Hepatocyte (in vitro differentiated cells): Measurements from ENCODE around the gene FA2H. TPM values are rescaled to one million over a fixed set of nuclear protein-coding genes. Genes with fewer than 3 reads are reported as not detected.

Experiments
- DNase-seq: peaks from one replicate; pipeline ENCODE4 v3.0.0-alpha.2; 2016; ENCODE audit warnings: low spot score
- H2AFZ ChIP-seq: fragments of 200-600 bp; sonication (generic); 2 replicates; pipeline ENCODE4 v1.6.0; 2016; ENCODE audit warnings: antibody characterized with exemption, mild to moderate bottlenecking
- H3K27ac ChIP-seq: fragments of 200-600 bp; sonication (generic); 2 replicates; pipeline ENCODE4 v1.5.1; 2016; ENCODE audit warnings: mild to moderate bottlenecking
- H3K27me3 ChIP-seq: fragments of 200-600 bp; sonication (generic); 2 replicates; pipeline ENCODE4 v1.6.1; 2016
- H3K36me3 ChIP-seq: fragments of 200-600 bp; sonication (generic); replicated peaks from 2 replicates; pipeline ENCODE4 v1.5.1; 2016; ENCODE audit warnings: low read depth; ENCODE audit not compliant: insufficient read depth
- H3K4me1 ChIP-seq: fragments of 200-600 bp; sonication (generic); 2 replicates; pipeline ENCODE4 v1.5.1; 2016; ENCODE audit warnings: mild to moderate bottlenecking, moderate library complexity; ENCODE audit not compliant: insufficient read depth
- H3K4me2 ChIP-seq: fragments of 200-600 bp; sonication (generic); 2 replicates; pipeline ENCODE4 v1.6.0; 2016
- H3K4me3 ChIP-seq: fragments of 200-600 bp; sonication (generic); 2 replicates; pipeline ENCODE4 v1.5.1; 2016; ENCODE audit warnings: mild to moderate bottlenecking
- H3K79me2 ChIP-seq: fragments of 200-600 bp; sonication (generic); 2 replicates; pipeline ENCODE4 v1.6.0; 2017; ENCODE audit warnings: mild to moderate bottlenecking
- H3K9me2 ChIP-seq: fragments of 200-600 bp; sonication (generic); replicated peaks from 2 replicates; pipeline ENCODE4 v1.6.0; 2017; ENCODE audit warnings: mild to moderate bottlenecking; ENCODE audit not compliant: insufficient read depth
- H3K9me3 ChIP-seq: fragments of 200-600 bp; sonication (generic); 2 replicates; pipeline ENCODE4 v1.5.1; 2016; ENCODE audit warnings: low read depth, mild to moderate bottlenecking
- H4K20me1 ChIP-seq: fragments of 200-600 bp; sonication (generic); 2 replicates; pipeline ENCODE4 v1.6.0; 2016; ENCODE audit warnings: mild to moderate bottlenecking; ENCODE audit not compliant: insufficient read depth, poor library complexity, severe bottlenecking
- CTCF ChIP-seq: fragments of 200-600 bp; sonication (generic); IDR thresholded peaks from 2 replicates; pipeline ENCODE4 v1.5.1; 2016; ENCODE audit warnings: antibody characterized with exemption, mild to moderate bottlenecking; ENCODE audit not compliant: poor library complexity
- EZH2 ChIP-seq: fragments of 200-600 bp; sonication (generic); IDR thresholded peaks from 2 replicates; pipeline ENCODE4 v1.6.1; 2016; ENCODE audit warnings: antibody characterized with exemption, mild to moderate bottlenecking, borderline replicate concordance
- EZH2phosphoT487 ChIP-seq: fragments of 200-600 bp; sonication (generic); IDR thresholded peaks from one replicate; pipeline ENCODE4 v1.6.1; 2018; ENCODE audit warnings: antibody characterized with exemption, mild to moderate bottlenecking, low read depth, moderate library complexity; ENCODE audit not compliant: unreplicated experiment, severe bottlenecking
- WGBS: methylation state at CpG from one replicate; pipeline ENCODE4 v1.1.6; 2016; ENCODE audit warnings: low lambda C conversion rate; ENCODE audit errors: missing lambda C conversion rate; 5-methylcytosine and 5-hydroxymethylcytosine counted together
- polyA plus RNA-seq: library from polyadenylated mRNA; unstranded; fragments of >200 nt; fragmentation: Nextera tagmentation; extraction: Ambion mirVana; gene quantifications from 2 replicates; pipeline ENCODE4 v1.2.1, GENCODE V29; 2016
- total RNA-seq: library from RNA; depleted of rRNA; stranded (reverse); fragments of >200 nt; gene quantifications from 2 replicates; pipeline ENCODE4 v1.2.3, GENCODE V29; 2014

FA2H gene
- total and polyA plus RNA-seq, 2 experiments from 2014 or later = 2.1 to 7.8 TPM

GRCh38 chr16:74710401-74710800, 64.2 kb downstream of the FA2H start:
- Histone ChIP-seq H3K27me3 (no peaks in the 10 kb centered on the region), H3K4me2 (no peak overlapping the region), H3K9me3 (no peaks in the 10 kb centered on the region), H4K20me1 (no peaks in the 10 kb centered on the region), H2AFZ (no peak overlapping the region), H3K27ac (no peak overlapping the region), H3K4me1 (no peaks in the 10 kb centered on the region), H3K4me3 (no peak overlapping the region), H3K36me3 (no peaks in the 10 kb centered on the region), H3K79me2 (no peaks in the 10 kb centered on the region), H3K9me2 (no peaks in the 10 kb centered on the region)
- no peak for DNase-seq
- WGBS = 96% methylated on average over 8 of the region's 8 CpGs
- TF ChIP-seq CTCF (no peak), EZH2 (no peak), EZH2phosphoT487 (no peak)

- WGBS = under 1% methylated on average over 6 of the region's 6 CpGs
- Histone ChIP-seq H4K20me1 (no peaks in the 10 kb centered on the region), H3K36me3 (no peaks in the 10 kb centered on the region), H3K79me2 (no peaks in the 10 kb centered on the region), H3K4me2 (no peak overlapping the region), H3K27me3 (no peaks in the 10 kb centered on the region), H3K27ac (no peak overlapping the region), H3K9me2 (no peaks in the 10 kb centered on the region), H2AFZ (no peak overlapping the region), H3K4me1 (no peaks in the 10 kb centered on the region), H3K9me3 (no peaks in the 10 kb centered on the region), H3K4me3 (no peak overlapping the region)
- DNase-seq = peak; percentile 90
- TF ChIP-seq CTCF (peak; percentile 98), EZH2 (no peak)
Observed at GRCh38 chr16:74709441-74709877, 65.2 kb downstream of the FA2H start.

- no peaks in the 10 kb centered on the region for H3K36me3 ChIP-seq
- DNase-seq = peak; percentile 58
- H3K4me1 ChIP-seq = no peaks in the 10 kb centered on the region
- no peaks in the 10 kb centered on the region for H3K9me3 ChIP-seq
- peak within 1 kb of the TSS; percentile 27 for H3K4me3 ChIP-seq
- 22% methylated on average over 35 of the region's 35 CpGs for WGBS
- no peaks in the 10 kb centered on the region for H3K79me2 ChIP-seq
- peak within 1 kb of the TSS; percentile 87 for H2AFZ ChIP-seq
- no peaks in the 10 kb centered on the region for H4K20me1 ChIP-seq
- no peaks in the 10 kb centered on the region for H3K27me3 ChIP-seq
- peak within 1 kb of the TSS; percentile 85 for H3K4me2 ChIP-seq
- H3K9me2 ChIP-seq = no peaks in the 10 kb centered on the region
- H3K27ac ChIP-seq = peak within 1 kb of the TSS; percentile 87
- no peak for TF ChIP-seq EZH2phosphoT487
Observed at GRCh38 chr16:74700438-74701225, 74.0 kb downstream of the FA2H start, which contains the start of gene MLKL. Gene MLKL, minus strand, starts transcription at chr16:74700862. Its CDS starts 5,105 bp downstream, at chr16:74695757.

DNA sequence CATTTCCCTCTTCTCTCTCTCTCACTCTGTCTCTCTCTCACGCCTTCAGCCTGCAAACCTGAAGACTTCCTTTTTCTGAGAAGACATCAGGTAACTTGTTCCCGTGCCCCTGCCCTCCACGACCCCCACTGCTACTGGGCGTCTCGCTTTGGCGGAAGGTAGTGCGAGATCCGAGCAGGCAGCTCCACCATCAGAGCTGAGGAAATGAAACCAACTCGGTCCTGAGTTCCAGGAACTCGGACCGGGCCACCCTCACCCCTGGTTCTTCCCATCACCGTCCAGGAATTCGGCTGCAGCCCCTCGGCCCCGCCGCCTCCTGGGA, 74.5 kb downstream of the FA2H start:
- Histone ChIP-seq H3K36me3 (no peaks in the 10 kb centered on the region), H3K9me2 (no peaks in the 10 kb centered on the region), H3K27ac (peak overlapping the region; percentile 87), H3K4me3 (peak overlapping the region; percentile 27), H2AFZ (peak overlapping the region; percentile 87), H3K79me2 (no peaks in the 10 kb centered on the region), H3K4me2 (peak overlapping the region; percentile 85), H3K4me1 (no peaks in the 10 kb centered on the region), H3K27me3 (no peaks in the 10 kb centered on the region), H3K9me3 (no peaks in the 10 kb centered on the region), H4K20me1 (no peaks in the 10 kb centered on the region)
- no peak for DNase-seq
- TF ChIP-seq CTCF (no peak), EZH2 (no peak), EZH2phosphoT487 (no peak)
- WGBS = 7% methylated on average over 15 of the region's 16 CpGs
